NT2/D1 (cell line): ENCODE results near the gene GPR183.

Source experiments
- DNase-seq: peaks from one replicate; pipeline ENCODE4 v3.0.0-alpha.2; 2011; ENCODE audit warnings: low read depth, low spot score
- H3K27me3 ChIP-seq: 2 replicates; pipeline ENCODE4 v1.6.0; 2011; ENCODE audit warnings: mild to moderate bottlenecking; ENCODE audit not compliant: insufficient read length, insufficient read depth
- H3K36me3 ChIP-seq: 2 replicates; pipeline ENCODE4 v1.6.1; 2011; ENCODE audit warnings: mild to moderate bottlenecking, low read length, mixed read lengths; ENCODE audit not compliant: insufficient read depth, insufficient read length
- H3K4me1 ChIP-seq: 2 replicates; pipeline ENCODE4 v1.5.1; 2011; ENCODE audit not compliant: insufficient read depth, insufficient read length
- H3K4me3 ChIP-seq: 2 replicates; pipeline ENCODE4 v1.5.1; 2011; ENCODE audit warnings: low read depth; ENCODE audit not compliant: insufficient read length
- H3K9ac ChIP-seq: 2 replicates; pipeline ENCODE4 v1.6.0; 2011; ENCODE audit warnings: low read depth; ENCODE audit not compliant: insufficient read length
- H3K9me3 ChIP-seq: 2 replicates; pipeline ENCODE4 v1.5.1; 2011; ENCODE audit warnings: mild to moderate bottlenecking, low read length; ENCODE audit not compliant: insufficient read depth
- SUZ12 ChIP-seq: IDR thresholded peaks from 2 replicates; pipeline ENCODE4 v1.6.1; 2011; ENCODE audit not compliant: insufficient read length, insufficient read depth; ENCODE audit errors: extremely low read depth
- YY1 ChIP-seq: IDR thresholded peaks from 2 replicates; pipeline ENCODE4 v1.6.1; 2011; ENCODE audit not compliant: insufficient read length, insufficient read depth
- ZNF274 ChIP-seq: IDR thresholded peaks from 2 replicates; pipeline ENCODE4 v1.6.1; 2011; ENCODE audit warnings: mild to moderate bottlenecking, low read depth, low read length

GPR183 gene

GRCh38 chr13:99315186-99315585, 8.0 kb upstream of the GPR183 start:
- Histone ChIP-seq H3K27me3 (no peaks in the 10 kb centered on the region), H3K9me3 (no peaks in the 10 kb centered on the region), H3K4me1 (no peaks in the 10 kb centered on the region), H3K4me3 (no peak overlapping the region), H3K9ac (no peak overlapping the region), H3K36me3 (peaks cover 8% of the 10 kb centered on the region)
- no peak for DNase-seq
- no peak for TF ChIP-seq YY1
- TF ChIP-seq ZNF274, result no peak
- no peak for TF ChIP-seq SUZ12

- no peaks in the 10 kb centered on the region for H3K27me3 ChIP-seq
- no peak for TF ChIP-seq YY1
- no peak for TF ChIP-seq SUZ12
- no peak for TF ChIP-seq ZNF274
- peaks cover 8% of the 10 kb centered on the region for H3K36me3 ChIP-seq
- DNase-seq, result no peak
- no peak overlapping the region for H3K4me3 ChIP-seq
- H3K4me1 ChIP-seq, result no peaks in the 10 kb centered on the region
- H3K9ac ChIP-seq, result no peak overlapping the region
- H3K9me3 ChIP-seq, result no peaks in the 10 kb centered on the region
Observed at GRCh38 chr13:99314640-99315176, 7.5 kb upstream of the GPR183 start.

GRCh38 chr13:99313941-99314340, 6.7 kb upstream of the GPR183 start:
- no peaks in the 10 kb centered on the region for H3K4me1 ChIP-seq
- no peaks in the 10 kb centered on the region for H3K9me3 ChIP-seq
- H3K9ac ChIP-seq, result no peak overlapping the region
- peaks cover 8% of the 10 kb centered on the region for H3K36me3 ChIP-seq
- DNase-seq, result no peak
- H3K4me3 ChIP-seq, result no peak overlapping the region
- TF ChIP-seq YY1, result no peak
- TF ChIP-seq ZNF274, result no peak
- TF ChIP-seq SUZ12, result no peak
- H3K27me3 ChIP-seq, result no peaks in the 10 kb centered on the region

GRCh38 chr13:99313501-99313900, 6.3 kb upstream of the GPR183 start:
- H3K4me1 ChIP-seq, result no peaks in the 10 kb centered on the region
- H3K9me3 ChIP-seq, result no peaks in the 10 kb centered on the region
- TF ChIP-seq ZNF274, result no peak
- TF ChIP-seq SUZ12, result no peak
- no peak for TF ChIP-seq YY1

GRCh38 chr13:99312493-99312883, 5.3 kb upstream of the GPR183 start:
- Histone ChIP-seq H3K9me3 (no peaks in the 10 kb centered on the region), H3K36me3 (peaks cover 8% of the 10 kb centered on the region)
- no peak for DNase-seq

More at GRCh38 chr13:99313501-99313900, 6.3 kb upstream of the GPR183 start:
- H3K4me3 ChIP-seq, result no peak overlapping the region
- no peak for DNase-seq
- peaks cover 8% of the 10 kb centered on the region for H3K36me3 ChIP-seq
- H3K27me3 ChIP-seq, result no peaks in the 10 kb centered on the region
- no peak overlapping the region for H3K9ac ChIP-seq

GRCh38 chr13:99311748-99312492, 4.7 kb upstream of the GPR183 start:
- Histone ChIP-seq H3K36me3 (peaks cover 8% of the 10 kb centered on the region), H3K4me1 (no peaks in the 10 kb centered on the region), H3K9me3 (no peaks in the 10 kb centered on the region), H3K4me3 (no peak overlapping the region), H3K9ac (no peak overlapping the region), H3K27me3 (no peaks in the 10 kb centered on the region)
- DNase-seq, result no peak
- TF ChIP-seq YY1, result no peak
- no peak for TF ChIP-seq ZNF274
- no peak for TF ChIP-seq SUZ12

More at GRCh38 chr13:99312493-99312883, 5.3 kb upstream of the GPR183 start:
- no peak overlapping the region for H3K9ac ChIP-seq
- no peak overlapping the region for H3K4me3 ChIP-seq
- TF ChIP-seq YY1 (no peak), ZNF274 (no peak), SUZ12 (no peak)
- H3K27me3 ChIP-seq, result no peaks in the 10 kb centered on the region
- no peaks in the 10 kb centered on the region for H3K4me1 ChIP-seq

- no peaks in the 10 kb centered on the region for H3K9me3 ChIP-seq
- no peaks in the 10 kb centered on the region for H3K27me3 ChIP-seq
- no peak for DNase-seq
- H3K4me1 ChIP-seq, result no peaks in the 10 kb centered on the region
- H3K9ac ChIP-seq, result no peak overlapping the region
- no peak overlapping the region for H3K4me3 ChIP-seq
- peaks cover 2% of the 10 kb centered on the region for H3K36me3 ChIP-seq
- TF ChIP-seq ZNF274 (no peak), YY1 (no peak), SUZ12 (no peak)
Observed at GRCh38 chr13:99311137-99311536, 3.9 kb upstream of the GPR183 start.
